Measurements from ENCODE around the gene SOAT2. TPM values are rescaled to one million over a fixed set of nuclear protein-coding genes. Genes with fewer than 3 reads are reported as not detected.

SOAT2 gene
- total RNA-seq, 2 donors from 2014 or later: not detected

DNA sequence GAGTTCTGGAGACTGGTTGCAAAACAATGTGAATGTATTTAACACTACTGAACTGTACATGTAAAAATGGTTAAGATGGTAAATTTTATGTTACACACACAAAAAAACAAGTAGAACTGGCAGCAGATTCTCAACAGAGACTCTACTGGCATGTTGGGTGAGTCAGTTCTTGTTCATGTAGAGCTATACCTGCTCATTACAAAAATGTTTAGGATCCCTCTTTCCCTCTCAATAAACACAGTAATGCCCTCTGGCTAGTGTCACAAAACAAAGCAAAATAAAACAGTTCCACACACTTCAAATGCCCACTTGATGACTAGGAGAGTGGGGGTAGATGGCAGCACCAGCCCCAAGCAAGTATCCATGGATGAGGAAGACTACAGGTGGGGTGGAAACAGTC, 63.6 kb downstream of the SOAT2 start:
- H3K9me3 ChIP-seq: no peaks in the 10 kb centered on the region
- no peaks in the 10 kb centered on the region for H3K36me3 ChIP-seq

DNA sequence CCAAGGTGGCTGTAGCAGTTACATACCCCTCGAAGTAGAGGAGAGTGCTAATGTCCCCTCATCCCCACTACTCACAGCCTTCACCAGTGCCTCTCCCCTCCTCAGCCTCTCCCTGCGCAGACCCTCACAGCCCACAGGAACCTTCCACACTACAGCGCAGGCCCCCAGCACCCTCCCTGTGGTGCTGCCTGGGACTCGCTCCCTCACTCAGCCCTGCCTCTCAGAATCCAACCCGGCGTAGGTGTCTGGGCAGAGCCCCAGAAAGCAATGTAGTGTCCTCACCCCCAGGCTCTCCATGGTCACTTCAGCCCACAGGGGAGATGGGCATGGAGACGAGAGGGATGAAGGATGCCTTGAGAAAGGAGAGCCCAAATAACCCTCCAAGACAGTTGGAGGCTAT, 66.4 kb downstream of the SOAT2 start:
- Histone ChIP-seq H3K27me3 (no peaks in the 10 kb centered on the region), H3K4me3 (no peak overlapping the region), H3K36me3 (no peaks in the 10 kb centered on the region), H3K9me3 (no peaks in the 10 kb centered on the region), H3K4me1 (no peaks in the 10 kb centered on the region), H3K27ac (no peak overlapping the region)
- DNase-seq (ENCODE audit: low spot score): peak; percentile 28
- no peak for TF ChIP-seq CTCF (IDR thresholded peaks at IDR 0.05)

More for the DNA sequence above, 63.6 kb downstream of the SOAT2 start:
- no peaks in the 10 kb centered on the region for H3K27me3 ChIP-seq
- TF ChIP-seq CTCF (IDR thresholded peaks at IDR 0.05): no peak
- no peak overlapping the region for H3K27ac ChIP-seq
- H3K4me1 ChIP-seq: no peaks in the 10 kb centered on the region
- no peak for DNase-seq (ENCODE audit: low spot score)
- no peak overlapping the region for H3K4me3 ChIP-seq

DNA sequence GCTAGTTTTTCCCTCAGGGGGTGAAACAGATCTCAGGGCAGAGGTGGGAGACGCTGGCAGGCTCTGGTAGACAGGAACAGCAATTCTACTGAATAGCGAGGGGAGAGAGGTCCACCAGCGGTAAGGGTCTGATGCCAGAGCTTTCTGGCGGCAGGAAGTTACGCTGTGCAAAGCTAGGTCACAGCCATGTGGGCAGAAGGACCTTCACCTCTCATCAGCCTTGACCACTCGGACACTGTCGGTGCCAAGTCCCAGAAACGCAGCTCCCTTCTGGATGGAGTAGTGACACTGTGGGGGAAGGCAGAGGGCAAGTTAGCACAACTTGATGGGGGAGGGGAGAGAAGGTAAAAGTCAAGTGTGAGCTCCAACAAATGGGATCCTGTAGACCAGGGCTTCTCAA, 66.9 kb downstream of the SOAT2 start:
- H3K4me1 ChIP-seq: peaks cover 0 to 5% of the 10 kb centered on the region in 2 donors
- no peaks in the 10 kb centered on the region for H3K36me3 ChIP-seq
- no peak overlapping the region for H3K27ac ChIP-seq
- no peak overlapping the region for H3K4me3 ChIP-seq
- no peaks in the 10 kb centered on the region for H3K27me3 ChIP-seq
- H3K9me3 ChIP-seq: no peaks in the 10 kb centered on the region
- TF ChIP-seq CTCF (IDR thresholded peaks at IDR 0.05): no peak
- DNase-seq (ENCODE audit: low spot score): no peak

DNA sequence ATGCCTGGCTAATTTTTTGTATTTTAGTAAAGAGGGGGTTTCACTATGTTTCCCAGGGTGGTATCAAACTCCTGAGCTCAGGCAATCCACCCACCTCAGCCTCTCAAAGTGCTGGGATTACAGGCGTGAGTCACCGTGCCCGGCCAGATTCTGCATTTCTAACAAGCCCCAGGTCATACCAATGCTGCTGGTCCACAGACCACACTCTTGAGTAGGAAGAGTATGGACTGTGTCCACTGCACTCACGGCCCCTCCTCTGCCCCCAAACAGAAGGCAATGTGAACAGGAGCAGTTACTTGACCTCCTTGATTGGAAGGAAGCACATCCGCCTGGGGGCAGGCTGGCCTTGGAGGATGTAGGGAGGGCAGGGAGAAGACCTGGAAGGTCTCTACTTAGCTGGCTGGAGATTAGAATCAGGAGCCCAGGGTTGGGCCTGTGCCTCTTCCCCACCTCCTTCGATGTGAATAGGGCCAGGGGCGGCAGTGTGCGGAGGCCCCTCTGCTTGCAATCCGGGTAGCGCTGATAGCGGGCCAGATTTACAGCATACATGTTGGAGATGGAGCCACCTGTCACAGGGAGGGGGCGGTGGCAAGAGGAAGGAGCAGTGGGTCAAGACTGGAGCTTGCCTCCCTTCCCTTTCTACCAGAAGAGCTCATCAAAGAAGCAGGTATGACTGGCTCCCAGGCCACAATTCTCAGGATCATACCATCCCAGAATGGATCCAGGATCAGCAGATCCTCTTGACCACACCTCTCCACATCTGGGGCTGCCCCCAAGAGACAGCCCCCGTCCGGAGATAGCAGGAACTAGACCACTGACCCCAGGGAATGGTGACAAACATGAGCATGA, 67.8 kb downstream of the SOAT2 start:
- Histone ChIP-seq H3K4me1 (peaks cover 0 to 7% of the 10 kb centered on the region in 2 donors), H3K36me3 (no peaks in the 10 kb centered on the region), H3K27ac (no peak overlapping the region), H3K4me3 (no peak overlapping the region), H3K9me3 (no peaks in the 10 kb centered on the region), H3K27me3 (no peaks in the 10 kb centered on the region)
- TF ChIP-seq CTCF (IDR thresholded peaks at IDR 0.05): no peak
- DNase-seq (ENCODE audit: low spot score): no peak

GRCh38 chr12:53171725-53172329, 68.5 kb downstream of the SOAT2 start:
- Histone ChIP-seq H3K27me3 (no peaks in the 10 kb centered on the region), H3K27ac (no peak overlapping the region), H3K9me3 (no peaks in the 10 kb centered on the region), H3K4me1 (peaks cover 0 to 7% of the 10 kb centered on the region in 2 donors), H3K36me3 (no peaks in the 10 kb centered on the region), H3K4me3 (no peak overlapping the region)
- TF ChIP-seq CTCF (IDR thresholded peaks at IDR 0.05): no peak
- DNase-seq (ENCODE audit: low spot score): no peak

Data from right atrium auricular region (tissue), 2 donors.